ENCODE data around the gene HSP90B1. TPM values are rescaled to one million over a fixed set of nuclear protein-coding genes. Genes with fewer than 3 reads are reported as not detected.
A peak's percentile ranks its signal among the peaks of the same experiment; 100 is the strongest.

The HSP90B1 gene
- total RNA-seq, 1 donor from 2014 or later, result 1,238 TPM

DNA sequence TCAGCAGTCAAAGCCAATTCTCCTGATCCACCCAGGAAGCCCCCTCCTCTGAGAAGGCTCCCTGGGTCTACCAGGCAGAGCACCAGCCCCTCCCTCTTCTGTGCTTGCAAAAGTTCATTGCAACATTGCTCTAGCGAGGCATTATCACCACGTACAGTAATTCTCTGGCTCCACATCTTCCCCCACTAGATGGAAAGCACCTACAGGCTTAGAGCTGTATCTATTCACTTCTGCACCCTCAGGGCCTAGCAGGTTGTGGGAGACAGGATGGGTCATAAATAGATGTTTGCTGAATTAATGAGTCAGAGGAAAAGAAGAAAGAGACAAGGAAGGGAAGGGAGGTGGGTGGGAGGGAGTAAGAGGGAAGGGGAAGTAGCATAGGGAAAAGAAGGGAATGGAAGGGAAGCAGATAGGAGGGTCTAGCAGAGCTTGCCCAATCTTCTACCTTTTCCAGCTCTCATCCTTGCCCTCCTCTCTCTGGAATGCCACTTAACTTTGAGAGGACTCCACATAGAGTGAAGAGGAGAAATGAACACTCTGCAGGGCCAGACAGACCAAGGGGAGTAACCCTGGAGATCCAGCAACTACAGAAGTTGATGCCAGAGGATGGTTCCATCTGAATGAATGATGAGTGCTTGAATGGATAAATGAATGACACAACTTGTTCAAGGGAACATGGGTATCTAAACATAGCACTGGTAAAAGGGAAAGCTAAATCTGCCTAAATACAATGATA is 47.2 kb upstream of the HSP90B1 start:
- H3K4me3 Mint-ChIP-seq (ENCODE audit: unreplicated experiment), result no peak overlapping the region
- no peak for TF ChIP-seq EZH2 (IDR thresholded peaks at IDR 0.05; ENCODE audit: insufficient read depth, low read length)
- TF ChIP-seq, protein P1, sequence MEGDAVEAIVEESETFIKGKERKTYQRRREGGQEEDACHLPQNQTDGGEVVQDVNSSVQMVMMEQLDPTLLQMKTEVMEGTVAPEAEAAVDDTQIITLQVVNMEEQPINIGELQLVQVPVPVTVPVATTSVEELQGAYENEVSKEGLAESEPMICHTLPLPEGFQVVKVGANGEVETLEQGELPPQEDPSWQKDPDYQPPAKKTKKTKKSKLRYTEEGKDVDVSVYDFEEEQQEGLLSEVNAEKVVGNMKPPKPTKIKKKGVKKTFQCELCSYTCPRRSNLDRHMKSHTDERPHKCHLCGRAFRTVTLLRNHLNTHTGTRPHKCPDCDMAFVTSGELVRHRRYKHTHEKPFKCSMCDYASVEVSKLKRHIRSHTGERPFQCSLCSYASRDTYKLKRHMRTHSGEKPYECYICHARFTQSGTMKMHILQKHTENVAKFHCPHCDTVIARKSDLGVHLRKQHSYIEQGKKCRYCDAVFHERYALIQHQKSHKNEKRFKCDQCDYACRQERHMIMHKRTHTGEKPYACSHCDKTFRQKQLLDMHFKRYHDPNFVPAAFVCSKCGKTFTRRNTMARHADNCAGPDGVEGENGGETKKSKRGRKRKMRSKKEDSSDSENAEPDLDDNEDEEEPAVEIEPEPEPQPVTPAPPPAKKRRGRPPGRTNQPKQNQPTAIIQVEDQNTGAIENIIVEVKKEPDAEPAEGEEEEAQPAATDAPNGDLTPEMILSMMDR (IDR thresholded peaks at IDR 0.05; ENCODE audit: insufficient read depth, low read depth, low read length), result no peak
- FAIRE-seq, result no peak

GRCh38 chr12:103883908-103884307 is 46.3 kb upstream of the HSP90B1 start:
- Histone ChIP-seq H3K4me3 (ENCODE audit: insufficient read depth, low read depth, low read length) (no peak overlapping the region), H3K36me3 (ENCODE audit: insufficient read depth, low read length) (no peaks in the 10 kb centered on the region), H3K79me2 (ENCODE audit: insufficient read depth, low read length) (no peaks in the 10 kb centered on the region), H2AFZ (ENCODE audit: low read depth, low read length) (no peak overlapping the region), H3K9me3 (ENCODE audit: insufficient read depth, low read depth, low read length) (no peaks in the 10 kb centered on the region), H3K4me1 (ENCODE audit: insufficient read depth, low read length) (peaks cover 8% of the 10 kb centered on the region), H3K27me3 (ENCODE audit: insufficient read depth, low read length) (no peaks in the 10 kb centered on the region), H3K9ac (ENCODE audit: low read length) (no peak overlapping the region), H3K27ac (ENCODE audit: low read depth, low read length) (no peak overlapping the region), H3K4me2 (ENCODE audit: low read length) (no peak overlapping the region), H4K20me1 (ENCODE audit: insufficient read depth, low read length) (no peaks in the 10 kb centered on the region)
- Mint-ChIP-seq H3K36me3 (ENCODE audit: low read depth, unreplicated experiment) (no peaks in the 10 kb centered on the region), H3K4me1 (ENCODE audit: low read depth, unreplicated experiment) (peaks cover 14% of the 10 kb centered on the region), H3K9me3 (ENCODE audit: unreplicated experiment) (no peaks in the 10 kb centered on the region), H3K27me3 (ENCODE audit: low read depth, unreplicated experiment) (peaks cover 5% of the 10 kb centered on the region), H3K4me3 (ENCODE audit: unreplicated experiment) (no peak overlapping the region), H3K27ac (ENCODE audit: unreplicated experiment) (no peak overlapping the region)
- DNase-seq (ENCODE audit: low read depth), result no peak
- no peak for FAIRE-seq
- TF ChIP-seq, protein P1 (IDR thresholded peaks at IDR 0.05; ENCODE audit: insufficient read depth, low read depth, low read length), result no peak
- TF ChIP-seq EZH2 (IDR thresholded peaks at IDR 0.05; ENCODE audit: insufficient read depth, low read length), result no peak

More for the DNA sequence above, 47.2 kb upstream of the HSP90B1 start:
- H2AFZ ChIP-seq (ENCODE audit: low read depth, low read length), result no peak overlapping the region
- no peak overlapping the region for H3K4me2 ChIP-seq (ENCODE audit: low read length)
- H3K9ac ChIP-seq (ENCODE audit: low read length), result no peak overlapping the region
- no peaks in the 10 kb centered on the region for H4K20me1 ChIP-seq (ENCODE audit: insufficient read depth, low read length)
- DNase-seq (ENCODE audit: low read depth), result no peak
- Mint-ChIP-seq H3K9me3 (ENCODE audit: unreplicated experiment) (no peaks in the 10 kb centered on the region), H3K36me3 (ENCODE audit: low read depth, unreplicated experiment) (no peaks in the 10 kb centered on the region), H3K27me3 (ENCODE audit: low read depth, unreplicated experiment) (peaks cover 5% of the 10 kb centered on the region), H3K4me1 (ENCODE audit: low read depth, unreplicated experiment) (peaks cover 14% of the 10 kb centered on the region), H3K27ac (ENCODE audit: unreplicated experiment) (no peak overlapping the region)
- H3K27me3 ChIP-seq (ENCODE audit: insufficient read depth, low read length), result no peaks in the 10 kb centered on the region
- H3K9me3 ChIP-seq (ENCODE audit: insufficient read depth, low read depth, low read length), result no peaks in the 10 kb centered on the region
- H3K79me2 ChIP-seq (ENCODE audit: insufficient read depth, low read length), result no peaks in the 10 kb centered on the region
- peaks cover 8% of the 10 kb centered on the region for H3K4me1 ChIP-seq (ENCODE audit: insufficient read depth, low read length)
- no peak overlapping the region for H3K4me3 ChIP-seq (ENCODE audit: insufficient read depth, low read depth, low read length)
- H3K27ac ChIP-seq (ENCODE audit: low read depth, low read length), result no peak overlapping the region
- no peaks in the 10 kb centered on the region for H3K36me3 ChIP-seq (ENCODE audit: insufficient read depth, low read length)

- H3K4me3 ChIP-seq (ENCODE audit: insufficient read depth, low read depth, low read length), result no peak overlapping the region
- no peak for FAIRE-seq
- H3K36me3 ChIP-seq (ENCODE audit: insufficient read depth, low read length), result no peaks in the 10 kb centered on the region
- H3K79me2 ChIP-seq (ENCODE audit: insufficient read depth, low read length), result no peaks in the 10 kb centered on the region
- H4K20me1 ChIP-seq (ENCODE audit: insufficient read depth, low read length), result no peaks in the 10 kb centered on the region
- Mint-ChIP-seq H3K9me3 (ENCODE audit: unreplicated experiment) (no peaks in the 10 kb centered on the region), H3K27ac (ENCODE audit: unreplicated experiment) (no peak overlapping the region), H3K4me3 (ENCODE audit: unreplicated experiment) (no peak overlapping the region), H3K4me1 (ENCODE audit: low read depth, unreplicated experiment) (peaks cover 14% of the 10 kb centered on the region), H3K36me3 (ENCODE audit: low read depth, unreplicated experiment) (no peaks in the 10 kb centered on the region), H3K27me3 (ENCODE audit: low read depth, unreplicated experiment) (peaks cover 6% of the 10 kb centered on the region)
- H2AFZ ChIP-seq (ENCODE audit: low read depth, low read length), result no peak overlapping the region
- H3K9ac ChIP-seq (ENCODE audit: low read length), result no peak overlapping the region
- H3K27me3 ChIP-seq (ENCODE audit: insufficient read depth, low read length), result no peaks in the 10 kb centered on the region
- H3K27ac ChIP-seq (ENCODE audit: low read depth, low read length), result no peak overlapping the region
- peak; percentile 51 for DNase-seq (ENCODE audit: low read depth)
- H3K4me2 ChIP-seq (ENCODE audit: low read length), result no peak overlapping the region
- H3K9me3 ChIP-seq (ENCODE audit: insufficient read depth, low read depth, low read length), result no peaks in the 10 kb centered on the region
- no peak for TF ChIP-seq EZH2 (IDR thresholded peaks at IDR 0.05; ENCODE audit: insufficient read depth, low read length)
- TF ChIP-seq, protein P1 (IDR thresholded peaks at IDR 0.05; ENCODE audit: insufficient read depth, low read depth, low read length), result peak; percentile 44
- peaks cover 8% of the 10 kb centered on the region for H3K4me1 ChIP-seq (ENCODE audit: insufficient read depth, low read length)
These were observed 45.9 kb upstream of the HSP90B1 start for GRCh38 chr12:103884316-103884715.
